Measurements from ENCODE around the gene JAK3. TPM values are rescaled to one million over a fixed set of nuclear protein-coding genes. Genes with fewer than 3 reads are reported as not detected.

JAK3 gene
- total RNA-seq, 1 experiment from 2014 or later = 3.3 TPM

DNA sequence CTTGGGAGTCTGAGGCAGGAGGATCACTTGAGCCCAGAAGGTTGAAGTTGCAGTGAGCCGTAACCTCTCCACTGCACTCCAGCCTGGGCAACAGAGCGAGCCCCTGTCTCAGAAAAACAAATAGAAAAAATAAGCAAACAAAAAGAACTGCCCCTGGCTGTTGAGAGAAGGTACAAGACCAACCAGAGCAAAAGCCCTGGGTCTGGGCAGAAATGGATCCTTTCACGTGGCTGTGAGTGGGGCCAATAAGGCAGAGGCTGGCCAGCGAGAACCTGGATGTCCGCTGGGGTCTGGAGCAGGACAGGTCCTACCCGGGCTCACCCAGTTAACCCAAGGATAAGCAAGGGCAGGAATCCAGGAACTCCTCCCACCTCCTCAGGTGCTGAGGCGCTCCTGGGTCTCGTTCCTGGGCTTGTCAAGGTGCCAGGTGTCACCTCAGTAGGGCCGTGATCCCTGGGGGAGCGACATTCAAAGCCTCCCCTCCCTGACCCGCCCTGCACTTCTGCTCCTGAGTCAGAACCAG is 19.2 kb upstream of the JAK3 start:
- no peak overlapping the region for H3K14ac ChIP-seq (ENCODE audit: insufficient read depth, low read length)
- H2AFZ ChIP-seq (ENCODE audit: low read length) = no peak overlapping the region
- no peak overlapping the region for H3K27ac ChIP-seq (ENCODE audit: insufficient read length, low read depth, low read length)
- Mint-ChIP-seq H3K27ac (no peak overlapping the region), H3K4me3 (no peak overlapping the region), H3K9me3 (no peaks in the 10 kb centered on the region; a peak in 2 of 5 replicates), H3K27me3 (ENCODE audit: low read depth) (peaks cover 37% of the 10 kb centered on the region), H3K4me1 (peaks cover 12 to 29% of the 10 kb centered on the region in 2 experiments), H3K36me3 (ENCODE audit: insufficient read depth in 1 of 3, low read depth in 3 of 3) (peaks cover 18 to 38% (median 26%) of the 10 kb centered on the region in 3 experiments)
- H2BK12ac ChIP-seq (ENCODE audit: insufficient read length, low read depth, low read length) = no peak overlapping the region
- no peak overlapping the region for H2BK15ac ChIP-seq (ENCODE audit: low read depth, low read length)
- no peak overlapping the region for H4K91ac ChIP-seq (ENCODE audit: insufficient read length, low read depth, low read length)
- H2BK20ac ChIP-seq (ENCODE audit: low read depth, low read length, poor library complexity, severe bottlenecking) = no peak overlapping the region
- H4K8ac ChIP-seq (replicated peaks; ENCODE audit: insufficient read length, low read depth, low read length) = no peak overlapping the region
- no peaks in the 10 kb centered on the region for H3K79me2 ChIP-seq (ENCODE audit: insufficient read depth, low read length)
- no peak overlapping the region for H3T11ph ChIP-seq (ENCODE audit: low read length)
- no peaks in the 10 kb centered on the region for H3K23me2 ChIP-seq (ENCODE audit: insufficient read length, low read depth, low read length, poor library complexity, severe bottlenecking)
- no peak overlapping the region for H3K4ac ChIP-seq (ENCODE audit: low read depth, low read length)
- H3K9me3 ChIP-seq (ENCODE audit: control insufficient read depth, low read depth, low read length) = no peaks in the 10 kb centered on the region
- no peak overlapping the region for H3K4me2 ChIP-seq (ENCODE audit: insufficient read depth, insufficient read length, low read length)
- H3K56ac ChIP-seq (ENCODE audit: insufficient read length, low read depth, low read length) = no peak overlapping the region
- WGBS (ENCODE audit: extremely low coverage, insufficient read length, low lambda C conversion rate) = no CpG with 5 or more reads among the region's 11 CpGs
- no peaks in the 10 kb centered on the region; the same call in 1 of the 2 replicates for H3K27me3 ChIP-seq (ENCODE audit: insufficient read depth, low read length)
- H2AK5ac ChIP-seq (ENCODE audit: insufficient read length, low read length) = no peak overlapping the region
- TF ChIP-seq, protein P1, sequence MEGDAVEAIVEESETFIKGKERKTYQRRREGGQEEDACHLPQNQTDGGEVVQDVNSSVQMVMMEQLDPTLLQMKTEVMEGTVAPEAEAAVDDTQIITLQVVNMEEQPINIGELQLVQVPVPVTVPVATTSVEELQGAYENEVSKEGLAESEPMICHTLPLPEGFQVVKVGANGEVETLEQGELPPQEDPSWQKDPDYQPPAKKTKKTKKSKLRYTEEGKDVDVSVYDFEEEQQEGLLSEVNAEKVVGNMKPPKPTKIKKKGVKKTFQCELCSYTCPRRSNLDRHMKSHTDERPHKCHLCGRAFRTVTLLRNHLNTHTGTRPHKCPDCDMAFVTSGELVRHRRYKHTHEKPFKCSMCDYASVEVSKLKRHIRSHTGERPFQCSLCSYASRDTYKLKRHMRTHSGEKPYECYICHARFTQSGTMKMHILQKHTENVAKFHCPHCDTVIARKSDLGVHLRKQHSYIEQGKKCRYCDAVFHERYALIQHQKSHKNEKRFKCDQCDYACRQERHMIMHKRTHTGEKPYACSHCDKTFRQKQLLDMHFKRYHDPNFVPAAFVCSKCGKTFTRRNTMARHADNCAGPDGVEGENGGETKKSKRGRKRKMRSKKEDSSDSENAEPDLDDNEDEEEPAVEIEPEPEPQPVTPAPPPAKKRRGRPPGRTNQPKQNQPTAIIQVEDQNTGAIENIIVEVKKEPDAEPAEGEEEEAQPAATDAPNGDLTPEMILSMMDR (conservative IDR thresholded peaks at IDR 0.05) = no peak
- no peaks in the 10 kb centered on the region for H3K79me1 ChIP-seq (ENCODE audit: insufficient read depth, low read depth, low read length, poor library complexity, severe bottlenecking)
- H2BK5ac ChIP-seq (ENCODE audit: insufficient read length, low read length) = no peak overlapping the region
- H3K9ac ChIP-seq (ENCODE audit: extremely low read depth, insufficient read length, low read length) = no peak overlapping the region
- no peak overlapping the region for H2BK120ac ChIP-seq (ENCODE audit: low read depth, low read length, poor library complexity, severe bottlenecking)
- H4K5ac ChIP-seq (ENCODE audit: insufficient read length, low read depth, low read length) = no peak overlapping the region
- H3K23ac ChIP-seq (ENCODE audit: insufficient read length, low read depth, low read length) = no peak overlapping the region
- H3K4me1 ChIP-seq (ENCODE audit: insufficient read depth, low read length) = no peaks in the 10 kb centered on the region; the same call in 1 of the 2 replicates
- no peak overlapping the region for H3K18ac ChIP-seq (ENCODE audit: insufficient read length, low read depth, low read length)
- peak; percentile 45 for DNase-seq
- H4K20me1 ChIP-seq (ENCODE audit: control insufficient read depth, insufficient read depth, insufficient read length) = no peaks in the 10 kb centered on the region
